ENCODE results near the gene TSBP1.

DNA sequence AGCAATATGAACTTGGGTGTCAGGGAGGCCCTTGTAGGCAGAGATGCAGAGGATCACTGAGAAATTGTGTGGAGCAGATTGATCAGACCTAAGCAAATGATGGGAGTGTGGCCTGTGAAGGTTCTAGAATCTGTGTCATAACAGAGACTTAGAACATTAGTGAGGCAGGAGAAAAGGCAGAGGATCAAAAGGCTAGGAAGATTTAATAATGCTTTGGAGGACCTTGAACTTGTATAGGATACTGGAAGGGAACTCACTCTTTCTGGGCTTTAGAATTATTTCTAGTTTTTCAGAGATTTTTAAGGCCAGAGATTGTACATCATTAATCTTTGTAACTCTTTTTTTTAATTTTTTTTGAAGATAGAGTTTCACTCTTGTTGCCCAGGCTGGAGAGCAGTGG, at the start of gene TSBP1:
- TF ChIP-seq CTCF (IDR thresholded peaks at IDR 0.05) (no peak), POLR2A (IDR thresholded peaks at IDR 0.05) (no peak)
